GM12878 (cell line): ENCODE measurements around the gene NCKAP5. TPM values are rescaled to one million over a fixed set of nuclear protein-coding genes. Genes with fewer than 3 reads are reported as not detected.

Experiments used
- ATAC-seq: fragments of 200-7000 bp; cut with Tn5 transposase; 3 replicates; pipeline ENCODE4 v1.9.1; 2020; ENCODE audit warnings: mild to moderate bottlenecking, moderate library complexity
- BruUV-seq: library from RNA; stranded (reverse); fragments of 400-500 nt; replicated peaks from 2 replicates; lab custom pipeline; 2021; lab: Mats Ljungman, UMichigan
- CTCF ChIA-PET: fragments of 300-600 bp; sonication (Branson Sonifier 250); formaldehyde crosslinking; extraction: SDS; loops from one replicate; lab custom pipeline; 2021; ENCODE audit warnings: inconsistent platforms; lab: Yijun Ruan, JAX
- POLR2A ChIA-PET: fragments of 350-600 bp; formaldehyde crosslinking; extraction: SDS; loops from one replicate; lab custom pipeline; 2021; ENCODE audit warnings: inconsistent platforms; lab: Charles Lee
- RAD21 ChIA-PET: fragments of 300-600 bp; sonication (Branson Sonifier 250); formaldehyde crosslinking; loops from one replicate; lab custom pipeline; 2023; ENCODE audit warnings: antibody characterized with exemption; ENCODE audit not compliant: unreplicated experiment; lab: Charles Lee
- SMC1A ChIA-PET: fragments of 300-600 bp; sonication (Branson Sonifier 250); formaldehyde crosslinking; loops from one replicate; lab custom pipeline; 2023; ENCODE audit not compliant: unreplicated experiment, uncharacterized antibody; lab: Charles Lee
- DNase-seq: peaks from one replicate; pipeline ENCODE4 v3.0.0-alpha.2; 2011; ENCODE audit warnings: low read depth, low spot score
- FAIRE-seq: peaks from 3 replicates; lab custom pipeline; 2011; peaks lifted over from hg19 to GRCh38; lab: Jason Lieb, UNC
- H2AFZ ChIP-seq: 2 replicates; pipeline ENCODE4 v1.6.0; 2011; ENCODE audit warnings: low read depth, low read length, control low read depth; ENCODE audit not compliant: control insufficient read depth
- H3K27ac ChIP-seq: 2 replicates; pipeline ENCODE4 v1.5.1; 2011; ENCODE audit warnings: control low read depth; ENCODE audit not compliant: control insufficient read depth, insufficient read depth
- H3K27me3 ChIP-seq, 2 experiments: replicated peaks in 1 of 2; 2 replicates each; pipeline versions ENCODE4 v1.6.0 to v1.6.1; 2011; ENCODE audit warnings: low read length in 1 of 2; ENCODE audit not compliant: control insufficient read depth in 2 of 2, insufficient read depth in 2 of 2
- H3K36me3 ChIP-seq, 2 experiments: 2 replicates each; pipeline ENCODE4 v1.5.1; 2011; ENCODE audit warnings: low read length in 1 of 2; ENCODE audit not compliant: control insufficient read depth in 2 of 2, insufficient read depth in 2 of 2
- H3K4me1 ChIP-seq: 2 replicates; pipeline ENCODE4 v1.6.1; 2011; ENCODE audit warnings: mild to moderate bottlenecking, low read length, moderate library complexity, mixed read lengths; ENCODE audit not compliant: control insufficient read depth, insufficient read depth
- H3K4me2 ChIP-seq: 2 replicates; pipeline ENCODE4 v1.6.0; 2011; ENCODE audit warnings: control low read depth; ENCODE audit not compliant: control insufficient read depth, insufficient read depth
- H3K4me3 ChIP-seq: fragments of 200-600 bp; sonication (generic); 2 replicates; pipeline ENCODE4 v1.5.1; 2016
- H3K79me2 ChIP-seq: 2 replicates; pipeline ENCODE4 v1.6.0; 2011; ENCODE audit warnings: low read length; ENCODE audit not compliant: control insufficient read depth, insufficient read depth
- H3K9ac ChIP-seq: 2 replicates; pipeline ENCODE4 v1.8.0; 2011; ENCODE audit warnings: low read length, control low read depth, mixed read lengths; ENCODE audit not compliant: control insufficient read depth, insufficient read depth
- H3K9me3 ChIP-seq: replicated peaks from 3 replicates; pipeline ENCODE4 v1.5.1; 2011; ENCODE audit warnings: mild to moderate bottlenecking, low read length; ENCODE audit not compliant: control insufficient read depth, insufficient read depth
- H4K20me1 ChIP-seq: 2 replicates; pipeline ENCODE4 v1.6.0; 2011; ENCODE audit not compliant: control insufficient read depth, insufficient read depth
- BACH1 ChIP-seq: fragments of 450-650 bp; IDR thresholded peaks from 2 replicates; pipeline ENCODE4 v1.6.1; 2017; ENCODE audit warnings: mild to moderate bottlenecking, borderline replicate concordance
- CBFB ChIP-seq: IDR thresholded peaks from 2 replicates; pipeline ENCODE4 v1.6.1; 2016; ENCODE audit warnings: antibody characterized with exemption, low read depth
- DPF2 ChIP-seq: fragments of 450-650 bp; IDR thresholded peaks from 2 replicates; pipeline ENCODE4 v1.6.1; 2017; ENCODE audit warnings: mild to moderate bottlenecking
- KAT2A ChIP-seq: conservative IDR thresholded peaks from 2 replicates; pipeline ENCODE4 v1.6.1; 2011; ENCODE audit warnings: low read depth, low read length; ENCODE audit not compliant: control insufficient read depth
- LARP7 ChIP-seq: fragments of 450-650 bp; IDR thresholded peaks from 2 replicates; pipeline ENCODE4 v1.6.1; 2017; ENCODE audit warnings: mild to moderate bottlenecking
- NFIC ChIP-seq: IDR thresholded peaks from 2 replicates; pipeline ENCODE4 v1.6.1; 2012; ENCODE audit warnings: low read depth, mild to moderate bottlenecking, inconsistent platforms, low read length, moderate library complexity
- NR2F1 ChIP-seq: fragments of 450-650 bp; conservative IDR thresholded peaks from 2 replicates; pipeline ENCODE4 v1.6.1; 2017; ENCODE audit warnings: mild to moderate bottlenecking
- PBX3 ChIP-seq: IDR thresholded peaks from 2 replicates; pipeline ENCODE4 v1.6.1; 2011; ENCODE audit warnings: mild to moderate bottlenecking, low read depth, low read length, moderate library complexity; ENCODE audit not compliant: insufficient replicate concordance
- SIX5 ChIP-seq: IDR thresholded peaks from 2 replicates; pipeline ENCODE4 v1.6.1; 2011; ENCODE audit warnings: mild to moderate bottlenecking, low read depth, low read length, moderate library complexity; ENCODE audit not compliant: severe bottlenecking
- WRNIP1 ChIP-seq: IDR thresholded peaks from 2 replicates; pipeline ENCODE4 v1.6.1; 2011; ENCODE audit warnings: low read depth, low read length, improper control_type of control experiment, borderline replicate concordance
- YY1 ChIP-seq: IDR thresholded peaks from 2 replicates; pipeline ENCODE4 v1.6.1; 2011; ENCODE audit warnings: low read depth, mild to moderate bottlenecking, low read length
- ZBTB4 ChIP-seq: fragments of 450-650 bp; formaldehyde crosslinking; IDR thresholded peaks from 2 replicates; pipeline ENCODE4 v1.4.0; 2022; ENCODE audit warnings: mild to moderate bottlenecking, moderate library complexity
- WGBS: methylation state at CpG from one replicate; pipeline ENCODE4 v1.1.6; 2016; ENCODE audit warnings: low lambda C conversion rate; ENCODE audit not compliant: insufficient replicate concordance, insufficient coverage; ENCODE audit errors: missing lambda C conversion rate; 5-methylcytosine and 5-hydroxymethylcytosine counted together
- in situ Hi-C: fragments of 300-500 bp; cut with MboI; formaldehyde crosslinking; loops from 9 replicates; pipeline ENCODE4 v1.14.3; 2018; ENCODE audit warnings: mixed read lengths
- intact Hi-C: fragments of 100-400 bp; cut with micrococcal nuclease; formaldehyde crosslinking; loops from one replicate; pipeline ENCODE4 v1.14.2; 2022; ENCODE audit not compliant: unreplicated experiment
- polyA plus RNA-seq, 11 experiments: library from polyadenylated mRNA; depleted of rRNA in 4 of 11; unstranded in 6 of 11; stranded (reverse) in 5 of 11; fragments of >200 nt; fragmentation: Nextera tagmentation in 4 of 11; fragmentation: Illumina TruSeq in 1 of 11; extraction: Ambion mirVana in 4 of 11; extraction: Trizol in 1 of 11; gene quantifications; 1 replicate in 1 of 11; 2 replicates in 10 of 11; pipeline versions ENCODE4 v1.2.1 to v1.2.3, GENCODE V29; 2011 to 2016; ENCODE audit warnings: inconsistent platforms in 2 of 11, missing spikeins in 2 of 11, low read depth in 1 of 11
- total RNA-seq, 4 experiments: library from RNA; depleted of rRNA in 3 of 4; stranded (reverse); fragments of >200 nt in 3 of 4; fragmentation: Illumina TruSeq in 1 of 4; extraction: Trizol in 1 of 4; gene quantifications; 2 replicates each; pipeline versions ENCODE4 v1.2.1 to v1.2.3, GENCODE V29; 2013 to 2021
- TF ChIP-seq, protein P1 (sequence below): fragments of 450-650 bp; IDR thresholded peaks from 2 replicates; pipeline ENCODE4 v1.6.1; 2014; ENCODE audit warnings: mild to moderate bottlenecking
- TF ChIP-seq, protein P2 (sequence below): fragments of 450-650 bp; IDR thresholded peaks from 2 replicates; pipeline ENCODE4 v1.6.1; 2017; ENCODE audit warnings: mild to moderate bottlenecking
- TF ChIP-seq, protein P3 (sequence below): IDR thresholded peaks from 2 replicates; pipeline ENCODE4 v1.6.1; 2011; ENCODE audit warnings: low read depth, low read length, improper control_type of control experiment, borderline replicate concordance

NCKAP5 gene
- total and polyA plus RNA-seq, 10 of the 15 experiments (the other 5 are each of a cell fraction or from before 2014, with no cell fraction given) = 0.06 to 0.44 (median 0.16) TPM

GRCh38 chr2:133516405-133517026 is 51.7 kb downstream of the NCKAP5 start:
- ChIA-PET RAD21 (interaction anchor here (1.4 to 4.6 kb wide), 2 partner anchors 15 to 255 kb away, joined by 3 to 18 read pairs; no protein-coding TSS in a partner anchor), CTCF (interaction anchor here (0.6 to 4.9 kb wide), 6 partner anchors 12 to 328 kb away, joined by 3 to 26 read pairs (median 4); no protein-coding TSS in a partner anchor)
- TF ChIP-seq ZBTB4 = no peak
- TF ChIP-seq NFIC = no peak
- no peak for TF ChIP-seq KAT2A
- TF ChIP-seq BACH1 = no peak
- TF ChIP-seq SIX5 = no peak
- no peak for TF ChIP-seq YY1
- no peak for TF ChIP-seq CBFB
- no peak for TF ChIP-seq NR2F1
- TF ChIP-seq DPF2 = no peak
- TF ChIP-seq, protein P1, sequence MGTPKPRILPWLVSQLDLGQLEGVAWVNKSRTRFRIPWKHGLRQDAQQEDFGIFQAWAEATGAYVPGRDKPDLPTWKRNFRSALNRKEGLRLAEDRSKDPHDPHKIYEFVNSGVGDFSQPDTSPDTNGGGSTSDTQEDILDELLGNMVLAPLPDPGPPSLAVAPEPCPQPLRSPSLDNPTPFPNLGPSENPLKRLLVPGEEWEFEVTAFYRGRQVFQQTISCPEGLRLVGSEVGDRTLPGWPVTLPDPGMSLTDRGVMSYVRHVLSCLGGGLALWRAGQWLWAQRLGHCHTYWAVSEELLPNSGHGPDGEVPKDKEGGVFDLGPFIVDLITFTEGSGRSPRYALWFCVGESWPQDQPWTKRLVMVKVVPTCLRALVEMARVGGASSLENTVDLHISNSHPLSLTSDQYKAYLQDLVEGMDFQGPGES = no peak
- TF ChIP-seq, protein P2, sequence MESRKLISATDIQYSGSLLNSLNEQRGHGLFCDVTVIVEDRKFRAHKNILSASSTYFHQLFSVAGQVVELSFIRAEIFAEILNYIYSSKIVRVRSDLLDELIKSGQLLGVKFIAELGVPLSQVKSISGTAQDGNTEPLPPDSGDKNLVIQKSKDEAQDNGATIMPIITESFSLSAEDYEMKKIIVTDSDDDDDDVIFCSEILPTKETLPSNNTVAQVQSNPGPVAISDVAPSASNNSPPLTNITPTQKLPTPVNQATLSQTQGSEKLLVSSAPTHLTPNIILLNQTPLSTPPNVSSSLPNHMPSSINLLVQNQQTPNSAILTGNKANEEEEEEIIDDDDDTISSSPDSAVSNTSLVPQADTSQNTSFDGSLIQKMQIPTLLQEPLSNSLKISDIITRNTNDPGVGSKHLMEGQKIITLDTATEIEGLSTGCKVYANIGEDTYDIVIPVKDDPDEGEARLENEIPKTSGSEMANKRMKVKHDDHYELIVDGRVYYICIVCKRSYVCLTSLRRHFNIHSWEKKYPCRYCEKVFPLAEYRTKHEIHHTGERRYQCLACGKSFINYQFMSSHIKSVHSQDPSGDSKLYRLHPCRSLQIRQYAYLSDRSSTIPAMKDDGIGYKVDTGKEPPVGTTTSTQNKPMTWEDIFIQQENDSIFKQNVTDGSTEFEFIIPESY = no peak
- TF ChIP-seq LARP7 = no peak
- TF ChIP-seq PBX3 = no peak
- TF ChIP-seq WRNIP1 = no peak
- TF ChIP-seq, protein P3, sequence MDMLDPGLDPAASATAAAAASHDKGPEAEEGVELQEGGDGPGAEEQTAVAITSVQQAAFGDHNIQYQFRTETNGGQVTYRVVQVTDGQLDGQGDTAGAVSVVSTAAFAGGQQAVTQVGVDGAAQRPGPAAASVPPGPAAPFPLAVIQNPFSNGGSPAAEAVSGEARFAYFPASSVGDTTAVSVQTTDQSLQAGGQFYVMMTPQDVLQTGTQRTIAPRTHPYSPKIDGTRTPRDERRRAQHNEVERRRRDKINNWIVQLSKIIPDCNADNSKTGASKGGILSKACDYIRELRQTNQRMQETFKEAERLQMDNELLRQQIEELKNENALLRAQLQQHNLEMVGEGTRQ = no peak

More at GRCh38 chr2:133516405-133517026, 51.7 kb downstream of the NCKAP5 start:
- Histone ChIP-seq H3K4me1 (no peaks in the 10 kb centered on the region), H3K9me3 (no peaks in the 10 kb centered on the region), H3K27me3 (no peaks in the 10 kb centered on the region), H3K79me2 (no peaks in the 10 kb centered on the region), H4K20me1 (no peaks in the 10 kb centered on the region), H3K4me2 (no peak overlapping the region), H3K9ac (no peak overlapping the region), H2AFZ (no peak overlapping the region), H3K4me3 (no peak overlapping the region), H3K27ac (no peak overlapping the region), H3K36me3 (no peaks in the 10 kb centered on the region)
- FAIRE-seq (no peak), DNase-seq (no peak), ATAC-seq (no peak)
- POLR2A ChIA-PET = interaction anchor here (4.1 kb wide), 1 partner anchor 13 kb away, joined by 18 read pairs; no protein-coding TSS in a partner anchor
- SMC1A ChIA-PET = interaction anchor here (1.2 to 6.1 kb wide), 7 partner anchors 11 to 95 kb away, joined by 3 to 81 read pairs (median 23); no protein-coding TSS in a partner anchor
- in situ Hi-C loops = no loop called here
- 68% methylated on average over 6 of the region's 6 CpGs for WGBS
- no TSS peak for BruUV-seq
- intact Hi-C loops = no loop called here
